Adrenal gland (tissue), 12 donors: ENCODE measurements around the gene CKS1B. TPM values are rescaled to one million over a fixed set of nuclear protein-coding genes. Genes with fewer than 3 reads are reported as not detected.

Source experiments
- DNase-seq, 7 donors: peaks; one replicate each; pipeline ENCODE4 v3.0.0-alpha.2; 2019 to 2020
- H3K27ac ChIP-seq, 5 donors: fragments of 200-600 bp; sonication (generic) in 4 of 5; 1 replicate in 3 of 5; 2 replicates in 2 of 5; pipeline versions ENCODE4 v1.5.1 to v1.8.0; 2016 to 2020; ENCODE audit warnings: mild to moderate bottlenecking in 1 of 5
- H3K27me3 ChIP-seq: fragments of 200-600 bp; 2 replicates; pipeline ENCODE4 v1.8.0; 2021
- H3K36me3 ChIP-seq, 2 donors: fragments of 200-600 bp; replicated peaks in 1 of 2; 1 replicate in 1 of 2; 2 replicates in 1 of 2; pipeline versions ENCODE4 v1.5.1 to v1.8.0; 2018 to 2022
- H3K4me1 ChIP-seq, 2 donors: fragments of 200-600 bp; replicated peaks in 1 of 2; 1 replicate in 1 of 2; 2 replicates in 1 of 2; pipeline versions ENCODE4 v1.5.1 to v1.8.0; 2018 to 2021
- H3K4me3 ChIP-seq, 4 donors: fragments of 200-600 bp; sonication (generic) in 3 of 4; one replicate each; pipeline ENCODE4 v1.5.1; 2016 to 2018
- H3K9me3 ChIP-seq, 3 donors: fragments of 200-600 bp; sonication (generic) in 1 of 3; replicated peaks in 1 of 3; 1 replicate in 2 of 3; 2 replicates in 1 of 3; pipeline versions ENCODE4 v1.5.1 to v1.8.0; 2016 to 2021
- POLR2A ChIP-seq, 2 donors: fragments of 450-650 bp; IDR thresholded peaks; one replicate each; pipeline ENCODE4 v1.6.1; 2017; ENCODE audit warnings: antibody characterized with exemption in 2 of 2, mild to moderate bottlenecking in 2 of 2, moderate library complexity in 1 of 2
- WGBS, 4 donors: extraction: QIAGEN DNeasy Blood & Tissue Kit in 2 of 4; methylation state at CpG; one replicate each; pipeline versions ENCODE4 v1.1.5 to v1.1.7; 2013 to 2017; 5-methylcytosine and 5-hydroxymethylcytosine counted together
- intact Hi-C, 2 donors: fragments of 100-400 bp; cut with DNase I; formaldehyde crosslinking; loops; one replicate each; pipeline versions ENCODE4 v1.14.1 to v1.15.0; 2022 to 2023
- polyA plus RNA-seq, 3 donors: library from polyadenylated mRNA; stranded (reverse); fragments of 200-250 nt in 2 of 3; fragments of 350-450 nt in 1 of 3; fragmentation: Illumina TruSeq in 1 of 3; extraction: RNeasy Lipid Tissue Mini Kit (QIAGEN cat#74804) in 1 of 3; gene quantifications; one replicate each; pipeline ENCODE4 v1.2.3, GENCODE V29; 2013 to 2014
- total RNA-seq, 9 donors: library from RNA; depleted of rRNA in 4 of 9; stranded (reverse); fragments of >200 nt in 4 of 9; fragments of 120-200 nt in 1 of 9; fragmentation: NEBNext Ultra II Directional in 1 of 9; extraction: Animal tissue kit (Norgen Biotek cat#: 25700) in 1 of 9; gene quantifications; one replicate each; pipeline versions ENCODE4 v1.1.0 to v1.2.4, GENCODE V29; 2013 to 2023
- TF ChIP-seq, protein P1 (sequence below), 6 experiments: fragments of 450-650 bp in 4 of 6; fragments of 200-600 bp in 2 of 6; sonication (generic) in 1 of 6; IDR thresholded peaks; 1 replicate in 5 of 6; 2 replicates in 1 of 6; pipeline versions ENCODE4 v1.5.1 to v1.8.0; 2016 to 2021; ENCODE audit warnings: antibody characterized with exemption in 6 of 6, mild to moderate bottlenecking in 2 of 6, moderate library complexity in 1 of 6
- donor health status: healthy with polysubstance abuse.
- donor health status: Bipolar disorder and iron deficiency.
- donor health status: DM: yes; HTN: yes; CAD: no.
- donor health status: DM: no; HTN: no; CAD: no.
- donor health status: DM: no; HTN: no; CAD: no.
- donor health status: DM: yes; HTN: yes; CAD: no.

Gene CKS1B
- total and polyA plus RNA-seq, 12 donors: 12.4 to 87.0 (median 29.5) TPM

DNA sequence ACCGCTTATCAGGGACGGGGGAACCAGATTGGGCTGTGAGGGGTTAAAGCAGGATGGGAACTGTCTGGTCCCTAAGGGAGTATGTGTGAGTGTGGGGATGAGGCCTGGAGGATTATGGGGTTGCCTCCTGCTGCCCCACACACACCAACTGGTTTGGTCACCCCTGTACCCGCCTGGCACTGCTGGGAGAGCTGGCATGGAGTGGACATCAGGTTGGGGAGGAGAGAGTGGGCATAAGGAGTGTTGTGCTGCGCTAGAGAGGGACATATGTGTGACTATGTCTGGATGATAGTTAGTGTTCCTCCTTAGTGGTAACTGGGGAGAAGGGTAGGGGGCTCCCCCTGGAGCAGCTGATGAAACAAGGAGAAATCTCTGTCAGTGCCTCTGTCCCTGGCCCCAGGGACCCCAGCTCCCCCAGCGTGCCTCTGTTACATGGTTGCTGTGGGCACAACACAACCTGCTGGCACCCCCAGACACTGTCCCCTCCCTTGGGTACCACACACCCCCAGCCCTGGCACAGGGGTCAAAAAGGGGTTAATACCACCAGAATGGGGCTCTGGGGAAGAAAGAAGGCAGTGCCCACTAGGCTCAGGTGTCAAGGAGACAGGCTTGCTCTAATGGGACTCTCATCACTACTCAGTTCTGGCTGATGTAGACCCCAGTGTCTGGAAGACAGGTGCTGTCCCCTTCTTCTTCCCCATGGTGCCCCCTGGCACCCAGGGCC is 30.0 kb downstream of the CKS1B start:
- H3K27ac ChIP-seq: peak overlapping the region; percentile 80 to 99 (median 96)
- intact Hi-C loops: loop anchor here in 1 of 2 donors (5.0 kb wide), 1 partner anchor 37 kb away; no protein-coding TSS in a partner anchor
- 18 to 25% (median 20%) methylated on average over 5 of the region's 5 CpGs for WGBS, 4 donors
- TF ChIP-seq, protein P1, sequence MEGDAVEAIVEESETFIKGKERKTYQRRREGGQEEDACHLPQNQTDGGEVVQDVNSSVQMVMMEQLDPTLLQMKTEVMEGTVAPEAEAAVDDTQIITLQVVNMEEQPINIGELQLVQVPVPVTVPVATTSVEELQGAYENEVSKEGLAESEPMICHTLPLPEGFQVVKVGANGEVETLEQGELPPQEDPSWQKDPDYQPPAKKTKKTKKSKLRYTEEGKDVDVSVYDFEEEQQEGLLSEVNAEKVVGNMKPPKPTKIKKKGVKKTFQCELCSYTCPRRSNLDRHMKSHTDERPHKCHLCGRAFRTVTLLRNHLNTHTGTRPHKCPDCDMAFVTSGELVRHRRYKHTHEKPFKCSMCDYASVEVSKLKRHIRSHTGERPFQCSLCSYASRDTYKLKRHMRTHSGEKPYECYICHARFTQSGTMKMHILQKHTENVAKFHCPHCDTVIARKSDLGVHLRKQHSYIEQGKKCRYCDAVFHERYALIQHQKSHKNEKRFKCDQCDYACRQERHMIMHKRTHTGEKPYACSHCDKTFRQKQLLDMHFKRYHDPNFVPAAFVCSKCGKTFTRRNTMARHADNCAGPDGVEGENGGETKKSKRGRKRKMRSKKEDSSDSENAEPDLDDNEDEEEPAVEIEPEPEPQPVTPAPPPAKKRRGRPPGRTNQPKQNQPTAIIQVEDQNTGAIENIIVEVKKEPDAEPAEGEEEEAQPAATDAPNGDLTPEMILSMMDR (IDR thresholded peaks at IDR 0.05): no peak
- TF ChIP-seq POLR2A (IDR thresholded peaks at IDR 0.05): no peak
- H3K36me3 ChIP-seq: no peaks in the 10 kb centered on the region
- H3K27me3 ChIP-seq: no peaks in the 10 kb centered on the region
- H3K9me3 ChIP-seq: no peaks in the 10 kb centered on the region
- peak overlapping the region in 3 of 4 donors; percentile 64 to 87 (median 73) for H3K4me3 ChIP-seq
- H3K4me1 ChIP-seq: peaks cover 54 to 57% of the 10 kb centered on the region in 2 donors
- DNase-seq: peak in 2 of 7 donors; percentile 32 to 37

DNA sequence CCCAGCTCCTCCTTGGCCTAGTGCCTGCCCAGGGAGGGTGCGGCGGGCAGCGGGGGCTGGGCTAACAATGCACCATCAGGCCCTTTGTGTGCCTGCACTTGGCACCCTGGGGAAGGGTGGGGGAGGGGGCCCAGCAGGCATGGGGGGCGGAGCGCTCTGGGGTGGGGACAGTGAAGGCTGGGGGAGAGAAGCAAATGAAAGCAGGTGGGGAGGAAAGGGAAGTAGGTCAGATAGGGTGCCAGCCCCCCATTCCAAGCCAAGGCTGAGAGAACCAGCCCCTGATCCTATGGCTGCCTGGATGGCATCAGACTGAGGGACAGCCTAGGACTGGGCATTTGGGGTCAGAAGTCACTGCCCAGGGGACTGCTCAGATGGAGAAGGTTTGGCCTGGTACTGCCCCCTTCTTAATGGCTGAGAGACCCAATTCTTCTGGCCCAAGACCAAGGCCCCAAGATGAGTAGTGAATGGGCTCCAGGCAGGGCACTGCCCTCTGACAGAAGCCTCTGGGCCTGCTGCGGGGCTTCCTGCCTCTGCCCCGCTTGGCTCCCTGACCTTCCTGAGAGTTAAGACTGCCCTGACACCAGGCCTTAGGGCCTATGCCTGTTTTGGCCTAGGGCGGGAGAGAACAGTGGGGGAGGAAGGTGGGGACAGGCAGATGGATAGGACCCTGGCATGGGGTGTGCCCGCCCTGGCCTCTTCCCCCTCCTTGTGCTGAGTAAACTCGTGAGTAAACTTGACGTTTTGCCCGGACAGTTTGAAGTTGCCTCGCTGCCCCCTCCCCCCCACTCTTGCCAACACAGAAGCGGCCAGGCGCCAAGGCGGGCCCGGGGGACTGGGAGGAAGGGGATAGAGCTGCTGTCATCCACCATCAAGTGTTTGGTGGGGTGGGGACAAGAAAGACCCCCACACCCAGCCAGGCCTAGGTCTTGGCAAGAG is 30.9 kb downstream of the CKS1B start:
- peak; percentile 19 to 80 for TF ChIP-seq POLR2A (IDR thresholded peaks at IDR 0.05)
- TF ChIP-seq, protein P1 (IDR thresholded peaks at IDR 0.05): no peak
- no peaks in the 10 kb centered on the region for H3K27me3 ChIP-seq
- H3K4me1 ChIP-seq: peaks cover 46 to 52% of the 10 kb centered on the region in 2 donors
- intact Hi-C loops: no loop called here
- no peaks in the 10 kb centered on the region for H3K36me3 ChIP-seq
- 23 to 30% (median 28%) methylated on average over 9 to 17 of the region's 17 CpGs for WGBS, 4 donors
- peak overlapping the region; percentile 80 to 99 (median 96) for H3K27ac ChIP-seq
- DNase-seq: peak; percentile 89 to 95 (median 93)
- peak overlapping the region in 2 of 4 donors; percentile 64 to 73 for H3K4me3 ChIP-seq
- H3K9me3 ChIP-seq: no peaks in the 10 kb centered on the region

DNA sequence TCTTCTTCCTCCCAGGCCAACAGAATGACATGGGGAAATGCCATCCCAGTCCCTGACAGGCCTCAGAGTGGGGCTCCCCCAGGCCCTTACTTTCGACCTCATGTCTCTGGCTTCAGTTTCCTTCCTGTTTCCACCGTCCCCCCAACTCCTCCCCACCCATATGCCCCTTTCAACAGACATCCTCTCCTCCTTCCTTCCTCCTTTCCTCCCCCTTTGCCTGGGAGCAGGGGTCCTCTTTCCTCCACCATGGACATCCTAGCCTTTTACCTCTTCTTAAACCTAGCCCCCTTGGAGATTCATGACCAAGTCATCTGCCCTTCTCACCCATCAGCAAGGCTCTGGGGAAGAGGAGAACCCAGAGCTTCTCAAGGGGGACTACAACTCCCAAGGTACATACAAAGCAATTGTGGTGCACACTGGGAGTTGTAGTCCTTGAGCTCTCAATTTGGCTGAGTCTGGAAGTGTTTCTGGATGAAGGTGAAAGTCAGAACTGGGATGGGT is 32.2 kb downstream of the CKS1B start:
- DNase-seq: peak in 3 of 7 donors; percentile 15 to 61 (median 34)
- Histone ChIP-seq H3K27me3 (no peaks in the 10 kb centered on the region), H3K4me1 (peaks cover 59 to 65% of the 10 kb centered on the region in 2 donors), H3K36me3 (no peaks in the 10 kb centered on the region), H3K27ac (peak overlapping the region in 4 of 5 donors; percentile 87 to 99 (median 96)), H3K4me3 (peak overlapping the region in 1 of 4 donors; percentile 41), H3K9me3 (no peaks in the 10 kb centered on the region)
- intact Hi-C loops: no loop called here
- 34 to 63% (median 43%) methylated on average over 2 of the region's 2 CpGs for WGBS, 4 donors
- no peak for TF ChIP-seq POLR2A (IDR thresholded peaks at IDR 0.05)
- TF ChIP-seq, protein P1 (IDR thresholded peaks at IDR 0.05): no peak
